WTC11 (cell line): ENCODE measurements around the gene RASEF. TPM values are rescaled to one million over a fixed set of nuclear protein-coding genes. Genes with fewer than 3 reads are reported as not detected.

Source experiments
- ATAC-seq: fragments of 200-7000 bp; cut with Tn5 transposase; 2 replicates; pipeline ENCODE4 v1.10.0; 2021; ENCODE audit warnings: mild to moderate bottlenecking, moderate library complexity
- CTCF ChIA-PET: fragments of 300-600 bp; sonication (Branson Sonifier 250); formaldehyde crosslinking; loops from one replicate; lab custom pipeline; 2021; ENCODE audit warnings: antibody characterized with exemption; lab: Charles Lee
- POLR2A ChIA-PET: fragments of 350-600 bp; sonication (Branson Sonifier 250); formaldehyde crosslinking; loops from one replicate; lab custom pipeline; 2021; ENCODE audit warnings: antibody characterized with exemption; lab: Charles Lee
- DNase-seq: peaks from one replicate; pipeline ENCODE4 v3.0.0; 2021; ENCODE audit warnings: low spot score
- H3K27ac Mint-ChIP-seq: 2 replicates; pipeline ENCODE4 v1.8.0; 2021; ENCODE audit warnings: mixed read lengths
- H3K27me3 Mint-ChIP-seq: 2 replicates; pipeline ENCODE4 v1.8.0; 2021; ENCODE audit warnings: low read depth, mild to moderate bottlenecking, moderate library complexity, mixed read lengths
- H3K36me3 Mint-ChIP-seq: 2 replicates; pipeline ENCODE4 v1.8.0; 2021; ENCODE audit warnings: mixed read lengths
- H3K4me1 Mint-ChIP-seq: 2 replicates; pipeline ENCODE4 v1.8.0; 2022; ENCODE audit warnings: mixed read lengths
- H3K4me3 Mint-ChIP-seq: 2 replicates; pipeline ENCODE4 v1.8.0; 2021; ENCODE audit warnings: mild to moderate bottlenecking, moderate library complexity, mixed read lengths
- H3K9me3 Mint-ChIP-seq: 2 replicates; pipeline ENCODE4 v1.8.0; 2021; ENCODE audit warnings: mixed read lengths
- ATF3 ChIP-seq: sonication (generic); formaldehyde crosslinking; conservative IDR thresholded peaks from 2 replicates; pipeline ENCODE4 v1.8.1; 2022; ENCODE audit warnings: mild to moderate bottlenecking, missing genetic modification reagents
- E2F4 ChIP-seq: sonication (generic); formaldehyde crosslinking; IDR thresholded peaks from 2 replicates; pipeline ENCODE4 v1.8.1; 2022; ENCODE audit warnings: low read depth, mild to moderate bottlenecking, moderate library complexity, missing genetic modification reagents, borderline replicate concordance
- ELF4 ChIP-seq: sonication (generic); formaldehyde crosslinking; IDR thresholded peaks from 2 replicates; pipeline ENCODE4 v1.8.1; 2022; ENCODE audit warnings: low read depth, mild to moderate bottlenecking, moderate library complexity, missing genetic modification reagents
- ERG ChIP-seq: fragments of 250-450 bp; sonication (Bioruptor Pico); IDR thresholded peaks from 2 replicates; pipeline ENCODE4 v1.8.0; 2021; ENCODE audit warnings: mild to moderate bottlenecking
- FOXK1 ChIP-seq: sonication (generic); formaldehyde crosslinking; IDR thresholded peaks from 2 replicates; pipeline ENCODE4 v1.8.0; 2022; ENCODE audit warnings: mild to moderate bottlenecking, moderate library complexity, missing genetic modification reagents
- GRHL2 ChIP-seq: fragments of 250-450 bp; sonication (Bioruptor Pico); IDR thresholded peaks from 2 replicates; pipeline ENCODE4 v1.8.0; 2022; ENCODE audit warnings: mild to moderate bottlenecking, moderate library complexity; ENCODE audit not compliant: insufficient replicate concordance, severe bottlenecking
- NR1H2 ChIP-seq: sonication (generic); formaldehyde crosslinking; IDR thresholded peaks from 2 replicates; pipeline ENCODE4 v1.9.0; 2021; ENCODE audit warnings: mild to moderate bottlenecking, moderate library complexity, missing genetic modification reagents
- PREB ChIP-seq: sonication (generic); formaldehyde crosslinking; IDR thresholded peaks from 2 replicates; pipeline ENCODE4 v1.8.1; 2022; ENCODE audit warnings: mild to moderate bottlenecking, missing genetic modification reagents, moderate library complexity, borderline replicate concordance
- SMAD3 ChIP-seq: sonication (generic); formaldehyde crosslinking; IDR thresholded peaks from 2 replicates; pipeline ENCODE4 v1.8.0; 2022; ENCODE audit warnings: missing genetic modification reagents, mild to moderate bottlenecking, borderline replicate concordance
- USF1 ChIP-seq: sonication (generic); formaldehyde crosslinking; IDR thresholded peaks from 2 replicates; pipeline ENCODE4 v1.8.0; 2022; ENCODE audit warnings: mild to moderate bottlenecking, missing genetic modification reagents
- ZNF138 ChIP-seq: sonication (generic); formaldehyde crosslinking; conservative IDR thresholded peaks from 2 replicates; pipeline ENCODE4 v1.8.1; 2022; ENCODE audit warnings: mild to moderate bottlenecking, moderate library complexity, missing genetic modification reagents
- ZNF416 ChIP-seq: fragments of 250-450 bp; sonication (Bioruptor Pico); IDR thresholded peaks from 2 replicates; pipeline ENCODE4 v1.9.0; 2021; ENCODE audit warnings: mild to moderate bottlenecking, inconsistent platforms
- ZNF423 ChIP-seq: fragments of 250-450 bp; sonication (Bioruptor Pico); IDR thresholded peaks from 2 replicates; pipeline ENCODE4 v2.1.2; 2022; ENCODE audit warnings: mild to moderate bottlenecking, moderate library complexity
- total RNA-seq: library from RNA; stranded (reverse); gene quantifications from 3 replicates; pipeline ENCODE4 v1.2.3, GENCODE V29; 2021
- TF ChIP-seq, protein P1 (sequence below): sonication (generic); formaldehyde crosslinking; IDR thresholded peaks from 2 replicates; pipeline ENCODE4 v1.8.1; 2023; ENCODE audit warnings: mild to moderate bottlenecking, moderate library complexity, missing genetic modification reagents
- TF ChIP-seq, protein P2 (sequence below): sonication (generic); formaldehyde crosslinking; IDR thresholded peaks from 2 replicates; pipeline ENCODE4 v1.8.1; 2022; ENCODE audit warnings: low read depth, missing genetic modification reagents, borderline replicate concordance
- TF ChIP-seq, protein P3 (sequence below): sonication (generic); formaldehyde crosslinking; IDR thresholded peaks from 2 replicates; pipeline ENCODE4 v1.8.1; 2022; ENCODE audit warnings: missing genetic modification reagents, borderline replicate concordance
- TF ChIP-seq, protein P4 (sequence below): sonication (generic); formaldehyde crosslinking; IDR thresholded peaks from 2 replicates; pipeline ENCODE4 v1.8.0; 2023; ENCODE audit warnings: missing genetic modification reagents, mild to moderate bottlenecking, borderline replicate concordance

Gene RASEF
- total RNA-seq, 1 experiment from 2014 or later: 6.5 TPM

GRCh38 chr9:83081846-83082245, 18.9 kb upstream of the RASEF start:
- H3K27me3 Mint-ChIP-seq: peaks cover 6% of the 10 kb centered on the region
- no peaks in the 10 kb centered on the region for H3K36me3 Mint-ChIP-seq
- H3K27ac Mint-ChIP-seq: no peak overlapping the region
- CTCF ChIA-PET: no interaction called here
- no peak overlapping the region for H3K4me3 Mint-ChIP-seq
- H3K4me1 Mint-ChIP-seq: no peaks in the 10 kb centered on the region
- POLR2A ChIA-PET: no interaction called here
- ATAC-seq (no peak), DNase-seq (no peak)
- peaks cover 6% of the 10 kb centered on the region for H3K9me3 Mint-ChIP-seq
- TF ChIP-seq, protein P1, sequence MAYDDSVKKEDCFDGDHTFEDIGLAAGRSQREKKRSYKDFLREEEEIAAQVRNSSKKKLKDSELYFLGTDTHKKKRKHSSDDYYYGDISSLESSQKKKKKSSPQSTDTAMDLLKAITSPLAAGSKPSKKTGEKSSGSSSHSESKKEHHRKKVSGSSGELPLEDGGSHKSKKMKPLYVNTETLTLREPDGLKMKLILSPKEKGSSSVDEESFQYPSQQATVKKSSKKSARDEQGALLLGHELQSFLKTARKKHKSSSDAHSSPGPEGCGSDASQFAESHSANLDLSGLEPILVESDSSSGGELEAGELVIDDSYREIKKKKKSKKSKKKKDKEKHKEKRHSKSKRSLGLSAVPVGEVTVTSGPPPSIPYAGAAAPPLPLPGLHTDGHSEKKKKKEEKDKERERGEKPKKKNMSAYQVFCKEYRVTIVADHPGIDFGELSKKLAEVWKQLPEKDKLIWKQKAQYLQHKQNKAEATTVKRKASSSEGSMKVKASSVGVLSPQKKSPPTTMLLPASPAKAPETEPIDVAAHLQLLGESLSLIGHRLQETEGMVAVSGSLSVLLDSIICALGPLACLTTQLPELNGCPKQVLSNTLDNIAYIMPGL: no peak
- TF ChIP-seq ZNF416 (CRISPR knock-in tag) (no peak), ZNF423 (CRISPR knock-in tag) (no peak), PREB (CRISPR knock-in tag) (no peak), NR1H2 (no peak), USF1 (CRISPR knock-in tag) (no peak), FOXK1 (CRISPR knock-in tag) (no peak)

GRCh38 chr9:83081010-83081409, 18.1 kb upstream of the RASEF start:
- Mint-ChIP-seq H3K4me3 (no peak overlapping the region), H3K4me1 (no peaks in the 10 kb centered on the region), H3K9me3 (no peaks in the 10 kb centered on the region), H3K27ac (no peak overlapping the region), H3K27me3 (no peaks in the 10 kb centered on the region; the same call in 1 of the 2 replicates), H3K36me3 (no peaks in the 10 kb centered on the region)
- POLR2A ChIA-PET: no interaction called here
- ATAC-seq (no peak), DNase-seq (no peak)
- TF ChIP-seq E2F4 (CRISPR knock-in tag): no peak
- no peak for TF ChIP-seq GRHL2 (CRISPR knock-in tag)
- no peak for TF ChIP-seq ELF4 (CRISPR knock-in tag)
- TF ChIP-seq ZNF138: no peak
- TF ChIP-seq, protein P2, sequence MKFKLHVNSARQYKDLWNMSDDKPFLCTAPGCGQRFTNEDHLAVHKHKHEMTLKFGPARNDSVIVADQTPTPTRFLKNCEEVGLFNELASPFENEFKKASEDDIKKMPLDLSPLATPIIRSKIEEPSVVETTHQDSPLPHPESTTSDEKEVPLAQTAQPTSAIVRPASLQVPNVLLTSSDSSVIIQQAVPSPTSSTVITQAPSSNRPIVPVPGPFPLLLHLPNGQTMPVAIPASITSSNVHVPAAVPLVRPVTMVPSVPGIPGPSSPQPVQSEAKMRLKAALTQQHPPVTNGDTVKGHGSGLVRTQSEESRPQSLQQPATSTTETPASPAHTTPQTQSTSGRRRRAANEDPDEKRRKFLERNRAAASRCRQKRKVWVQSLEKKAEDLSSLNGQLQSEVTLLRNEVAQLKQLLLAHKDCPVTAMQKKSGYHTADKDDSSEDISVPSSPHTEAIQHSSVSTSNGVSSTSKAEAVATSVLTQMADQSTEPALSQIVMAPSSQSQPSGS (CRISPR knock-in tag): no peak
- TF ChIP-seq ATF3 (CRISPR knock-in tag): no peak
- TF ChIP-seq, protein P3, sequence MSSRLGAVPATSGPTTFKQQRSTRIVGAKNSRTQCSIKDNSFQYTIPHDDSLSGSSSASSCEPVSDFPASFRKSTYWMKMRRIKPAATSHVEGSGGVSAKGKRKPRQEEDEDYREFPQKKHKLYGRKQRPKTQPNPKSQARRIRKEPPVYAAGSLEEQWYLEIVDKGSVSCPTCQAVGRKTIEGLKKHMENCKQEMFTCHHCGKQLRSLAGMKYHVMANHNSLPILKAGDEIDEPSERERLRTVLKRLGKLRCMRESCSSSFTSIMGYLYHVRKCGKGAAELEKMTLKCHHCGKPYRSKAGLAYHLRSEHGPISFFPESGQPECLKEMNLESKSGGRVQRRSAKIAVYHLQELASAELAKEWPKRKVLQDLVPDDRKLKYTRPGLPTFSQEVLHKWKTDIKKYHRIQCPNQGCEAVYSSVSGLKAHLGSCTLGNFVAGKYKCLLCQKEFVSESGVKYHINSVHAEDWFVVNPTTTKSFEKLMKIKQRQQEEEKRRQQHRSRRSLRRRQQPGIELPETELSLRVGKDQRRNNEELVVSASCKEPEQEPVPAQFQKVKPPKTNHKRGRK (CRISPR knock-in tag): no peak
- TF ChIP-seq, protein P4, sequence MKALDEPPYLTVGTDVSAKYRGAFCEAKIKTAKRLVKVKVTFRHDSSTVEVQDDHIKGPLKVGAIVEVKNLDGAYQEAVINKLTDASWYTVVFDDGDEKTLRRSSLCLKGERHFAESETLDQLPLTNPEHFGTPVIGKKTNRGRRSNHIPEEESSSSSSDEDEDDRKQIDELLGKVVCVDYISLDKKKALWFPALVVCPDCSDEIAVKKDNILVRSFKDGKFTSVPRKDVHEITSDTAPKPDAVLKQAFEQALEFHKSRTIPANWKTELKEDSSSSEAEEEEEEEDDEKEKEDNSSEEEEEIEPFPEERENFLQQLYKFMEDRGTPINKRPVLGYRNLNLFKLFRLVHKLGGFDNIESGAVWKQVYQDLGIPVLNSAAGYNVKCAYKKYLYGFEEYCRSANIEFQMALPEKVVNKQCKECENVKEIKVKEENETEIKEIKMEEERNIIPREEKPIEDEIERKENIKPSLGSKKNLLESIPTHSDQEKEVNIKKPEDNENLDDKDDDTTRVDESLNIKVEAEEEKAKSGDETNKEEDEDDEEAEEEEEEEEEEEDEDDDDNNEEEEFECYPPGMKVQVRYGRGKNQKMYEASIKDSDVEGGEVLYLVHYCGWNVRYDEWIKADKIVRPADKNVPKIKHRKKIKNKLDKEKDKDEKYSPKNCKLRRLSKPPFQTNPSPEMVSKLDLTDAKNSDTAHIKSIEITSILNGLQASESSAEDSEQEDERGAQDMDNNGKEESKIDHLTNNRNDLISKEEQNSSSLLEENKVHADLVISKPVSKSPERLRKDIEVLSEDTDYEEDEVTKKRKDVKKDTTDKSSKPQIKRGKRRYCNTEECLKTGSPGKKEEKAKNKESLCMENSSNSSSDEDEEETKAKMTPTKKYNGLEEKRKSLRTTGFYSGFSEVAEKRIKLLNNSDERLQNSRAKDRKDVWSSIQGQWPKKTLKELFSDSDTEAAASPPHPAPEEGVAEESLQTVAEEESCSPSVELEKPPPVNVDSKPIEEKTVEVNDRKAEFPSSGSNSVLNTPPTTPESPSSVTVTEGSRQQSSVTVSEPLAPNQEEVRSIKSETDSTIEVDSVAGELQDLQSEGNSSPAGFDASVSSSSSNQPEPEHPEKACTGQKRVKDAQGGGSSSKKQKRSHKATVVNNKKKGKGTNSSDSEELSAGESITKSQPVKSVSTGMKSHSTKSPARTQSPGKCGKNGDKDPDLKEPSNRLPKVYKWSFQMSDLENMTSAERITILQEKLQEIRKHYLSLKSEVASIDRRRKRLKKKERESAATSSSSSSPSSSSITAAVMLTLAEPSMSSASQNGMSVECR (CRISPR knock-in tag): no peak
- no peak for TF ChIP-seq ZNF423 (CRISPR knock-in tag)
- no peak for TF ChIP-seq SMAD3 (CRISPR knock-in tag)
- no peak for TF ChIP-seq USF1 (CRISPR knock-in tag)
- TF ChIP-seq ERG (CRISPR knock-in tag): no peak
- CTCF ChIA-PET: no interaction called here
